Measurements from ENCODE around the gene KISS1R.

DNA sequence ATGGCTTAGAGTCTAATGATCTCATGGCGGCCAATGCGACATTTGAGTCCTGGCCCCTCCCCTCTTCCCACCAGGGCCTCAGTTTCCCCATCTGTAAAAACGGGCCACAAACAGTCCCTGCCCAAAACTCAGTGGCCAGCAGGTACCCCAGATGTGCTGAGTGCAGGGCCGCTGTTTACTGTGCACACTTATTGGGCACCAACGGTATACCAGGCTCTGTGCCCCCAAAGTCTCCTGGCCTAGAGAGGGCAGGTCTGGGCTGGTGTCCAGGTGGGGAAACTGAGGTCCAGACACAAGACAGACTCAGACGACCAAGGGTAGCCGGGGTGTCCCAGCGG is 43.4 kb downstream of the KISS1R start:
- TF ChIP-seq, protein P1, sequence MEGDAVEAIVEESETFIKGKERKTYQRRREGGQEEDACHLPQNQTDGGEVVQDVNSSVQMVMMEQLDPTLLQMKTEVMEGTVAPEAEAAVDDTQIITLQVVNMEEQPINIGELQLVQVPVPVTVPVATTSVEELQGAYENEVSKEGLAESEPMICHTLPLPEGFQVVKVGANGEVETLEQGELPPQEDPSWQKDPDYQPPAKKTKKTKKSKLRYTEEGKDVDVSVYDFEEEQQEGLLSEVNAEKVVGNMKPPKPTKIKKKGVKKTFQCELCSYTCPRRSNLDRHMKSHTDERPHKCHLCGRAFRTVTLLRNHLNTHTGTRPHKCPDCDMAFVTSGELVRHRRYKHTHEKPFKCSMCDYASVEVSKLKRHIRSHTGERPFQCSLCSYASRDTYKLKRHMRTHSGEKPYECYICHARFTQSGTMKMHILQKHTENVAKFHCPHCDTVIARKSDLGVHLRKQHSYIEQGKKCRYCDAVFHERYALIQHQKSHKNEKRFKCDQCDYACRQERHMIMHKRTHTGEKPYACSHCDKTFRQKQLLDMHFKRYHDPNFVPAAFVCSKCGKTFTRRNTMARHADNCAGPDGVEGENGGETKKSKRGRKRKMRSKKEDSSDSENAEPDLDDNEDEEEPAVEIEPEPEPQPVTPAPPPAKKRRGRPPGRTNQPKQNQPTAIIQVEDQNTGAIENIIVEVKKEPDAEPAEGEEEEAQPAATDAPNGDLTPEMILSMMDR (conservative IDR thresholded peaks at IDR 0.05; ENCODE audit: low read length): no peak
- no peak for TF ChIP-seq EZH2phosphoT487 (IDR thresholded peaks at IDR 0.05; ENCODE audit: borderline replicate concordance)
